SH-SY5Y (cell line): ENCODE results near the gene RAI1.

Source experiments
- GATA2 ChIP-seq: IDR thresholded peaks from 2 replicates; pipeline ENCODE4 v1.6.1; 2011; ENCODE audit warnings: mild to moderate bottlenecking, low read depth, low read length
- GATA3 ChIP-seq: IDR thresholded peaks from 2 replicates; pipeline ENCODE4 v1.6.1; 2011; ENCODE audit warnings: low read depth, mild to moderate bottlenecking, low read length, moderate library complexity

GRCh38 chr17:17718251-17718650, 37.0 kb downstream of the RAI1 start:
- TF ChIP-seq GATA2 (no peak), GATA3 (no peak)
